Measurements from ENCODE around the gene CD83. TPM values are rescaled to one million over a fixed set of nuclear protein-coding genes. Genes with fewer than 3 reads are reported as not detected.

CD83 gene
- total RNA-seq, 1 experiment from 2014 or later, result 1.0 TPM

- H3K9me3 Mint-ChIP-seq (ENCODE audit: unreplicated experiment), result peaks cover 3% of the 10 kb centered on the region
- no TSS peak for BruUV-seq (replicated peaks)
- ChIA-PET CTCF (no interaction called here), POLR2A (no interaction called here)
- H3K4me3 Mint-ChIP-seq (ENCODE audit: unreplicated experiment), result no peak overlapping the region
- Histone ChIP-seq H3K27me3 (replicated peaks; ENCODE audit: control insufficient read depth, insufficient read depth, low read length) (no peaks in the 10 kb centered on the region), H3K4me1 (0 out of 2 replicates have a peak, but pooled peaks cover 2% of the 10 kb centered on the region), H3K4me3 (ENCODE audit: low read depth, low read length) (no peak overlapping the region), H3K9me3 (peaks cover 11% of the 10 kb centered on the region; the same call in 1 of the 2 replicates), H3K36me3 (ENCODE audit: control insufficient read depth, insufficient read depth, low read length) (no peaks in the 10 kb centered on the region)
- TF ChIP-seq CTCF (IDR thresholded peaks at IDR 0.05; ENCODE audit: insufficient read depth in 1 of 2, low read depth in 1 of 2, low read length in 1 of 2, severe bottlenecking in 1 of 2, unreplicated experiment in 1 of 2), result no peak
- no peak for DNase-seq
- no peaks in the 10 kb centered on the region for H3K4me1 Mint-ChIP-seq (ENCODE audit: low read depth, unreplicated experiment)
- intact Hi-C loops (cut with micrococcal nuclease; ENCODE audit: unreplicated experiment), result no loop called here
- H3K27ac Mint-ChIP-seq (ENCODE audit: unreplicated experiment), result no peak overlapping the region
- H3K27me3 Mint-ChIP-seq (ENCODE audit: insufficient read depth, unreplicated experiment), result no peaks in the 10 kb centered on the region
- H3K36me3 Mint-ChIP-seq (ENCODE audit: insufficient read depth, unreplicated experiment), result no peaks in the 10 kb centered on the region
These were observed 56.7 kb downstream of the CD83 start for GRCh38 chr6:14174226-14174625.

DNA sequence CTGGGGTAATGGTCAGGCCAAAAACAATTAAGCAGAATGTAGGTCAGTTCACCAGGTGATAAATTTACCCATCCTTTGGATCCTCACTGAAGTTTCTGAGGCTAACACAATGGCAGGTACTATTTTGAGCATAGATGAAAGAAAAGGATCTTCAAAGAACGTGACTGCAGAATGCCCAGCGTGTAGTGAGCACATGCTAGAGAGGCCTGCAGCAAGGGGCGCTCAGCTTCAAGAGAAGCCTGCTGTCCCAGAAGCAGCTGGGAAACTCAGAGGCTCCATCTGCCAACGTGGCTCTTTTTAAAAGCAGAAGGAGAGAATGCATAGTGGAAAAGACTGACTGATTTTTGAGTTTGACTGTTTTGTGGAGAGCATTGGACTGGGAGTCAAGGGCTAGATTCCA is 57.4 kb downstream of the CD83 start:
- intact Hi-C loops (cut with micrococcal nuclease; ENCODE audit: unreplicated experiment), result no loop called here
- Mint-ChIP-seq H3K27ac (ENCODE audit: unreplicated experiment) (no peak overlapping the region), H3K9me3 (ENCODE audit: unreplicated experiment) (no peaks in the 10 kb centered on the region), H3K4me3 (ENCODE audit: unreplicated experiment) (no peak overlapping the region), H3K36me3 (ENCODE audit: insufficient read depth, unreplicated experiment) (no peaks in the 10 kb centered on the region), H3K4me1 (ENCODE audit: low read depth, unreplicated experiment) (no peaks in the 10 kb centered on the region), H3K27me3 (ENCODE audit: insufficient read depth, unreplicated experiment) (no peaks in the 10 kb centered on the region)
- peaks cover 8% of the 10 kb centered on the region; the same call in 1 of the 2 replicates for H3K9me3 ChIP-seq
- ChIA-PET POLR2A (no interaction called here), CTCF (no interaction called here)
- no TSS peak for BruUV-seq (replicated peaks)
- H3K36me3 ChIP-seq (ENCODE audit: control insufficient read depth, insufficient read depth, low read length), result no peaks in the 10 kb centered on the region
- H3K27me3 ChIP-seq (replicated peaks; ENCODE audit: control insufficient read depth, insufficient read depth, low read length), result no peaks in the 10 kb centered on the region
- TF ChIP-seq CTCF (IDR thresholded peaks at IDR 0.05; ENCODE audit: insufficient read depth in 1 of 2, low read depth in 1 of 2, low read length in 1 of 2, severe bottlenecking in 1 of 2, unreplicated experiment in 1 of 2), result no peak
- no peak overlapping the region for H3K4me3 ChIP-seq (ENCODE audit: low read depth, low read length)
- no peak for DNase-seq
- H3K4me1 ChIP-seq, result 0 out of 2 replicates have a peak, but pooled peaks cover 2% of the 10 kb centered on the region

DNA sequence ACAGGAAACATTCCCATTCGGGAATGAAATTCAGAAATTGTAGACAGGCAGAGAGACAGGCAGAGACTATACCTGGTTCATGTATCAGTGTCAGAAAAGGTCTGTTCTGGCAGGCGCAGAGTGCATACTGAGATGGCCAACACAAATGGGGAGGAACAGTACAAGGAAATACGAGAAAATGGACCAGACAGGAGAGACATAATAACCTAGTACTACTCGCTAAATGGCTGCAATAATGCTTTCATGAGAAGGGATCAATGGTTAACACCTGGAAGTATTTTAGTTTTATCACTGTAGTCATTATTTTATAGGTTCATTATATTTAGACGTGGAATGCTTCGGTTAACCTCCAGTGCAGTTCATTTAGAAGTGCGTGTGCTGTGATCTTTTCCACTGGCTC is 58.9 kb downstream of the CD83 start:
- Mint-ChIP-seq H3K36me3 (ENCODE audit: insufficient read depth, unreplicated experiment) (no peaks in the 10 kb centered on the region), H3K9me3 (ENCODE audit: unreplicated experiment) (no peaks in the 10 kb centered on the region), H3K27ac (ENCODE audit: unreplicated experiment) (no peak overlapping the region), H3K4me1 (ENCODE audit: low read depth, unreplicated experiment) (no peaks in the 10 kb centered on the region), H3K4me3 (ENCODE audit: unreplicated experiment) (no peak overlapping the region), H3K27me3 (ENCODE audit: insufficient read depth, unreplicated experiment) (no peaks in the 10 kb centered on the region)
- Histone ChIP-seq H3K27me3 (replicated peaks; ENCODE audit: control insufficient read depth, insufficient read depth, low read length) (no peaks in the 10 kb centered on the region), H3K4me3 (ENCODE audit: low read depth, low read length) (no peak overlapping the region), H3K36me3 (ENCODE audit: control insufficient read depth, insufficient read depth, low read length) (no peaks in the 10 kb centered on the region), H3K9me3 (no peaks in the 10 kb centered on the region), H3K4me1 (0 out of 2 replicates have a peak, but pooled peaks cover 2% of the 10 kb centered on the region)
- BruUV-seq (replicated peaks), result no TSS peak
- ChIA-PET POLR2A (no interaction called here), CTCF (no interaction called here)
- TF ChIP-seq CTCF (IDR thresholded peaks at IDR 0.05; ENCODE audit: insufficient read depth in 1 of 2, low read depth in 1 of 2, low read length in 1 of 2, severe bottlenecking in 1 of 2, unreplicated experiment in 1 of 2), result no peak
- intact Hi-C loops (cut with micrococcal nuclease; ENCODE audit: unreplicated experiment), result no loop called here
- DNase-seq, result no peak

Data from Caco-2 (cell line).